GM18870 (cell line): Measurements from ENCODE around the gene SCGB1D1.

Experiments
- ATAC-seq: cut with Tn5 transposase; IDR thresholded peaks from one replicate; pipeline ENCODE4 v1.9.1; 2021; ENCODE audit warnings: moderate library complexity; ENCODE audit not compliant: unreplicated experiment

SCGB1D1 gene

GRCh38 chr11:62190011-62190410 is at the start of gene SCGB1D1:
SCGB1D1 (plus strand) TSS chr11:62190216; CDS start chr11:62190285, 69 bp downstream.
- no peak for ATAC-seq

GRCh38 chr11:62140304-62141110 is 49.5 kb upstream of the SCGB1D1 start:
- no peak for ATAC-seq

- no peak for ATAC-seq
Measured at GRCh38 chr11:62141111-62142042, 48.6 kb upstream of the SCGB1D1 start.

GRCh38 chr11:62142043-62142375 is 48.0 kb upstream of the SCGB1D1 start:
- ATAC-seq: no peak

- ATAC-seq: no peak
Measured at GRCh38 chr11:62142921-62143320, 47.1 kb upstream of the SCGB1D1 start.

- ATAC-seq: no peak
Measured at GRCh38 chr11:62143727-62144126, 46.3 kb upstream of the SCGB1D1 start.

GRCh38 chr11:62144641-62145255 is 45.3 kb upstream of the SCGB1D1 start:
- ATAC-seq: no peak

- no peak for ATAC-seq
Measured at GRCh38 chr11:62145261-62145871, 44.6 kb upstream of the SCGB1D1 start.

GRCh38 chr11:62146476-62147200 is 43.4 kb upstream of the SCGB1D1 start:
- no peak for ATAC-seq

GRCh38 chr11:62147545-62147944 is 42.5 kb upstream of the SCGB1D1 start:
- no peak for ATAC-seq

- ATAC-seq: no peak
Measured at GRCh38 chr11:62148271-62148980, 41.6 kb upstream of the SCGB1D1 start.

- no peak for ATAC-seq
Measured at GRCh38 chr11:62149986-62150886, 39.8 kb upstream of the SCGB1D1 start.

- no peak for ATAC-seq
Measured at GRCh38 chr11:62150887-62151736, 38.9 kb upstream of the SCGB1D1 start.

GRCh38 chr11:62151737-62152102 is 38.3 kb upstream of the SCGB1D1 start:
- no peak for ATAC-seq

GRCh38 chr11:62152245-62153086 is 37.5 kb upstream of the SCGB1D1 start:
- ATAC-seq: no peak

GRCh38 chr11:62153087-62153395 is 37.0 kb upstream of the SCGB1D1 start:
- no peak for ATAC-seq

- ATAC-seq: no peak
Measured at GRCh38 chr11:62153617-62154016, 36.4 kb upstream of the SCGB1D1 start.
